GM23338 (cell line): ENCODE results near the gene USP35. TPM values are rescaled to one million over a fixed set of nuclear protein-coding genes. Genes with fewer than 3 reads are reported as not detected.

Experiments
- JUNB ChIP-seq: IDR thresholded peaks from one replicate; pipeline ENCODE4 v1.6.1; 2016; ENCODE audit warnings: antibody characterized with exemption; ENCODE audit not compliant: unreplicated experiment
- POLR2AphosphoS5 ChIP-seq: IDR thresholded peaks from 2 replicates; pipeline ENCODE4 v1.6.1; 2016; ENCODE audit warnings: antibody characterized with exemption, low read depth
- REST ChIP-seq: IDR thresholded peaks from one replicate; pipeline ENCODE4 v1.6.1; 2018; ENCODE audit warnings: antibody characterized with exemption; ENCODE audit not compliant: unreplicated experiment
- STAT1 ChIP-seq: IDR thresholded peaks from one replicate; pipeline ENCODE4 v1.6.1; 2016; ENCODE audit warnings: antibody characterized with exemption; ENCODE audit not compliant: unreplicated experiment
- ZNF114 ChIP-seq: fragments of 250-450 bp; sonication (Bioruptor Pico); IDR thresholded peaks from 2 replicates; pipeline ENCODE4 v1.5.0; 2020; ENCODE audit warnings: mild to moderate bottlenecking, moderate library complexity
- polyA plus RNA-seq: library from polyadenylated mRNA; unstranded; fragments of >200 nt; fragmentation: Nextera tagmentation; extraction: Ambion mirVana; gene quantifications from 2 replicates; pipeline ENCODE4 v1.2.1, GENCODE V29; 2016
- total RNA-seq: library from RNA; depleted of rRNA; stranded (reverse); fragments of >200 nt; shearing (Covaris generic); gene quantifications from 2 replicates; pipeline ENCODE4 v1.2.3, GENCODE V29; 2014
- TF ChIP-seq, protein P1 (sequence below): fragments of 250-450 bp; sonication (Bioruptor Pico); IDR thresholded peaks from 2 replicates; pipeline ENCODE4 v1.5.0; 2020; ENCODE audit warnings: mild to moderate bottlenecking, moderate library complexity

Gene USP35
- total and polyA plus RNA-seq, 2 experiments from 2014 or later, result 2.5 to 10.7 TPM

DNA sequence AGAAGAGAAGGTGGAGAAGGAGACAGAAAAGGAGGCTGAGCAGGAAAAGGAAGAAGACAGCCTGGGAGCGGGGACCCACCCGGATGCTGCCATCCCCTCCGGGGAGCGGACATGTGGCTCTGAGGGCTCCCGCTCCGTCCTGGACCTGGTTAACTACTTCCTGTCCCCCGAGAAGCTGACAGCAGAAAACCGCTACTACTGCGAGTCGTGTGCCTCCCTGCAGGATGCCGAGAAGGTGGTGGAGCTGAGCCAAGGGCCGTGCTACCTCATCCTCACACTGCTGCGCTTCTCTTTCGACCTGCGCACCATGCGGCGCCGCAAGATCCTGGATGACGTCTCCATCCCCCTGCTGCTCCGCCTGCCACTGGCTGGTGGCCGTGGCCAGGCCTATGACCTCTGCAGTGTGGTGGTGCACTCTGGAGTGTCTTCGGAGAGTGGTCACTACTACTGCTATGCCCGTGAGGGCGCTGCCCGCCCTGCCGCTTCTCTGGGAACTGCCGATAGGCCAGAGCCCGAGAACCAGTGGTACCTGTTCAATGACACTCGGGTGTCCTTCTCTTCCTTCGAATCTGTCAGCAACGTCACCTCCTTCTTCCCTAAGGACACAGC, 21.4 kb downstream of the USP35 start (continued):
- TF ChIP-seq, protein P1, sequence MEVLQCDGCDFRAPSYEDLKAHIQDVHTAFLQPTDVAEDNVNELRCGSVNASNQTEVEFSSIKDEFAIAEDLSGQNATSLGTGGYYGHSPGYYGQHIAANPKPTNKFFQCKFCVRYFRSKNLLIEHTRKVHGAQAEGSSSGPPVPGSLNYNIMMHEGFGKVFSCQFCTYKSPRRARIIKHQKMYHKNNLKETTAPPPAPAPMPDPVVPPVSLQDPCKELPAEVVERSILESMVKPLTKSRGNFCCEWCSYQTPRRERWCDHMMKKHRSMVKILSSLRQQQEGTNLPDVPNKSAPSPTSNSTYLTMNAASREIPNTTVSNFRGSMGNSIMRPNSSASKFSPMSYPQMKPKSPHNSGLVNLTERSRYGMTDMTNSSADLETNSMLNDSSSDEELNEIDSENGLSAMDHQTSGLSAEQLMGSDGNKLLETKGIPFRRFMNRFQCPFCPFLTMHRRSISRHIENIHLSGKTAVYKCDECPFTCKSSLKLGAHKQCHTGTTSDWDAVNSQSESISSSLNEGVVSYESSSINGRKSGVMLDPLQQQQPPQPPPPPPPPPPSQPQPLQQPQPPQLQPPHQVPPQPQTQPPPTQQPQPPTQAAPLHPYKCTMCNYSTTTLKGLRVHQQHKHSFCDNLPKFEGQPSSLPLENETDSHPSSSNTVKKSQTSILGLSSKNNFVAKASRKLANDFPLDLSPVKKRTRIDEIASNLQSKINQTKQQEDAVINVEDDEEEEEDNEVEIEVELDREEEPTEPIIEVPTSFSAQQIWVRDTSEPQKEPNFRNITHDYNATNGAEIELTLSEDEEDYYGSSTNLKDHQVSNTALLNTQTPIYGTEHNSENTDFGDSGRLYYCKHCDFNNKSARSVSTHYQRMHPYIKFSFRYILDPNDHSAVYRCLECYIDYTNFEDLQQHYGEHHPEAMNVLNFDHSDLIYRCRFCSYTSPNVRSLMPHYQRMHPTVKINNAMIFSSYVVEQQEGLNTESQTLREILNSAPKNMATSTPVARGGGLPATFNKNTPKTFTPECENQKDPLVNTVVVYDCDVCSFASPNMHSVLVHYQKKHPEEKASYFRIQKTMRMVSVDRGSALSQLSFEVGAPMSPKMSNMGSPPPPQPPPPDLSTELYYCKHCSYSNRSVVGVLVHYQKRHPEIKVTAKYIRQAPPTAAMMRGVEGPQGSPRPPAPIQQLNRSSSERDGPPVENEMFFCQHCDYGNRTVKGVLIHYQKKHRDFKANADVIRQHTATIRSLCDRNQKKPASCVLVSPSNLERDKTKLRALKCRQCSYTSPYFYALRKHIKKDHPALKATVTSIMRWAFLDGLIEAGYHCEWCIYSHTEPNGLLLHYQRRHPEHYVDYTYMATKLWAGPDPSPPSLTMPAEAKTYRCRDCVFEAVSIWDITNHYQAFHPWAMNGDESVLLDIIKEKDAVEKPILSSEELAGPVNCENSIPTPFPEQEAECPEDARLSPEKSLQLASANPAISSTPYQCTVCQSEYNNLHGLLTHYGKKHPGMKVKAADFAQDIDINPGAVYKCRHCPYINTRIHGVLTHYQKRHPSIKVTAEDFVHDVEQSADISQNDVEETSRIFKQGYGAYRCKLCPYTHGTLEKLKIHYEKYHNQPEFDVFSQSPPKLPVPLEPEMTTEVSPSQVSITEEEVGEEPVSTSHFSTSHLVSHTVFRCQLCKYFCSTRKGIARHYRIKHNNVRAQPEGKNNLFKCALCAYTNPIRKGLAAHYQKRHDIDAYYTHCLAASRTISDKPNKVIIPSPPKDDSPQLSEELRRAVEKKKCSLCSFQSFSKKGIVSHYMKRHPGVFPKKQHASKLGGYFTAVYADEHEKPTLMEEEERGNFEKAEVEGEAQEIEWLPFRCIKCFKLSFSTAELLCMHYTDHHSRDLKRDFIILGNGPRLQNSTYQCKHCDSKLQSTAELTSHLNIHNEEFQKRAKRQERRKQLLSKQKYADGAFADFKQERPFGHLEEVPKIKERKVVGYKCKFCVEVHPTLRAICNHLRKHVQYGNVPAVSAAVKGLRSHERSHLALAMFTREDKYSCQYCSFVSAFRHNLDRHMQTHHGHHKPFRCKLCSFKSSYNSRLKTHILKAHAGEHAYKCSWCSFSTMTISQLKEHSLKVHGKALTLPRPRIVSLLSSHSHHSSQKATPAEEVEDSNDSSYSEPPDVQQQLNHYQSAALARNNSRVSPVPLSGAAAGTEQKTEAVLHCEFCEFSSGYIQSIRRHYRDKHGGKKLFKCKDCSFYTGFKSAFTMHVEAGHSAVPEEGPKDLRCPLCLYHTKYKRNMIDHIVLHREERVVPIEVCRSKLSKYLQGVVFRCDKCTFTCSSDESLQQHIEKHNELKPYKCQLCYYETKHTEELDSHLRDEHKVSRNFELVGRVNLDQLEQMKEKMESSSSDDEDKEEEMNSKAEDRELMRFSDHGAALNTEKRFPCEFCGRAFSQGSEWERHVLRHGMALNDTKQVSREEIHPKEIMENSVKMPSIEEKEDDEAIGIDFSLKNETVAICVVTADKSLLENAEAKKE (CRISPR knock-in tag), result no peak
- no peak for TF ChIP-seq JUNB
- TF ChIP-seq ZNF114, result no peak
- no peak for TF ChIP-seq STAT1
- TF ChIP-seq POLR2AphosphoS5, result no peak
- TF ChIP-seq REST, result no peak
